ENCODE data around the gene AGPAT2. TPM values are rescaled to one million over a fixed set of nuclear protein-coding genes. Genes with fewer than 3 reads are reported as not detected.

AGPAT2 gene
- total and polyA plus RNA-seq, 9 donors = 11.3 to 22.2 (median 14.5) TPM

GRCh38 chr9:136728548-136729123, 41.4 kb upstream of the AGPAT2 start:
- DNase-seq = no peak
- H3K9me3 ChIP-seq (replicated peaks; ENCODE audit: control insufficient read depth, low read depth, low read length) = no peaks in the 10 kb centered on the region
- H3K27ac ChIP-seq (ENCODE audit: low read length) = no peak overlapping the region
- under 1% methylated on average over 50 of the region's 53 CpGs for WGBS (ENCODE audit: insufficient coverage)
- peaks cover 35% of the 10 kb centered on the region for H3K4me1 ChIP-seq (ENCODE audit: control insufficient read depth, insufficient read depth, low read length)
- H3K36me3 ChIP-seq (ENCODE audit: control insufficient read depth, insufficient read depth, low read length) = peaks cover 31% of the 10 kb centered on the region
- no peaks in the 10 kb centered on the region for H3K27me3 ChIP-seq (ENCODE audit: control insufficient read depth, insufficient read depth, low read length)
- H3K4me3 ChIP-seq (ENCODE audit: low read length) = peak overlapping the region; percentile 92

DNA sequence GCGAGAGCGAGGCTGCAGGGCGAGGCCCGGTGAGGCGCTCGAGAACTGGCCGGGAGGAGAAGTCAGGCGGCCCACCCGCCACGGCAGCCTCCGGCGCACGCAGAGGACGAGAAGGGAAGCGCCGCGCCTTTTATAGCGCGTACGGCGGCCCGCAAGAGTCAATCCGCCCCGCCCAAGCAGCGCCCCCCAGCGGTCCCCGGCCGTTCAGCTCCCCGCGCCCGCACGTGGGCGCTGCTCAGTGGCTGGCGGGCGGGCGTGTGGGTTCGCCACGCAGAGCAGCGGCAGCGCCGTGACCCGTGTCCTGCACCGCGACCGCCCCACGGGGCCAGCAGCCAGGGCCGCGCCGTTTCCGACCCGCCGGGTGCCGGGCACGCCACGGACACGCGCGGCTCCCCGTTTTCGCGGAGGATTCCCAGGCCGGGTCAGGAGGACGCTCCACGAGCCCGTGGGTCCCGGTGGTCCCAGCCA, 40.9 kb upstream of the AGPAT2 start:
- Histone ChIP-seq H3K4me1 (ENCODE audit: control insufficient read depth, insufficient read depth, low read length) (peaks cover 35% of the 10 kb centered on the region), H3K9me3 (replicated peaks; ENCODE audit: control insufficient read depth, low read depth, low read length) (no peaks in the 10 kb centered on the region), H3K27me3 (ENCODE audit: control insufficient read depth, insufficient read depth, low read length) (no peaks in the 10 kb centered on the region), H3K4me3 (ENCODE audit: low read length) (peak overlapping the region; percentile 92), H3K27ac (ENCODE audit: low read length) (no peak overlapping the region), H3K36me3 (ENCODE audit: control insufficient read depth, insufficient read depth, low read length) (peaks cover 37% of the 10 kb centered on the region)
- under 1% methylated on average over 66 of the region's 66 CpGs for WGBS (ENCODE audit: insufficient coverage)
- peak; percentile 95 for DNase-seq

GRCh38 chr9:136726631-136727191, 39.5 kb upstream of the AGPAT2 start:
- 47% methylated on average over 4 of the region's 18 CpGs for WGBS (ENCODE audit: insufficient coverage)
- Histone ChIP-seq H3K27ac (ENCODE audit: low read length) (no peak overlapping the region), H3K36me3 (ENCODE audit: control insufficient read depth, insufficient read depth, low read length) (peaks cover 51% of the 10 kb centered on the region), H3K27me3 (ENCODE audit: control insufficient read depth, insufficient read depth, low read length) (no peaks in the 10 kb centered on the region), H3K4me3 (ENCODE audit: low read length) (peak overlapping the region; percentile 92), H3K9me3 (replicated peaks; ENCODE audit: control insufficient read depth, low read depth, low read length) (no peaks in the 10 kb centered on the region), H3K4me1 (ENCODE audit: control insufficient read depth, insufficient read depth, low read length) (peaks cover 44% of the 10 kb centered on the region)
- no peak for DNase-seq

DNA sequence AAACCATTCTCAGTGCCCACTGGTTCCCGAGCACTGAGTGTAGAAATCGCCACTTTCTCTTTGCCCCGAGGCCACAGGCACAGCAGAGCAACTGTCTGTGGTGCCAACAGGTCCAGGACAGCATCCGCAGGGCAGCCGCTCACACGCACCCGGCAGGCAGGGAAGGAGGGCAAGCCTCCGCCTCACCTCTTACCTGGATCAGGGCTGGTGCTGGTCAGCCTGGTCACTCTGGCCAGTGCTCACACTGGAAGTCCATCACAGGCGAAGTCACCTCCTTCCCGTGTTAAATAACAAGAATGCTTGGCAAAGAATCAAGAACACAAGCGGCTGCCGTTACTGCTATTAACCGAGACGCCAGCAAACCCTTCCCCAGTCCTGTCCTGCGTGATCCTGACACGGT, 38.9 kb upstream of the AGPAT2 start:
- DNase-seq = no peak
- Histone ChIP-seq H3K27ac (ENCODE audit: low read length) (no peak overlapping the region), H3K9me3 (replicated peaks; ENCODE audit: control insufficient read depth, low read depth, low read length) (no peaks in the 10 kb centered on the region), H3K4me3 (ENCODE audit: low read length) (no peak overlapping the region), H3K4me1 (ENCODE audit: control insufficient read depth, insufficient read depth, low read length) (peaks cover 50% of the 10 kb centered on the region), H3K27me3 (ENCODE audit: control insufficient read depth, insufficient read depth, low read length) (no peaks in the 10 kb centered on the region), H3K36me3 (ENCODE audit: control insufficient read depth, insufficient read depth, low read length) (peaks cover 57% of the 10 kb centered on the region)
- WGBS (ENCODE audit: insufficient coverage) = 59% methylated on average over 16 of the region's 16 CpGs

DNA sequence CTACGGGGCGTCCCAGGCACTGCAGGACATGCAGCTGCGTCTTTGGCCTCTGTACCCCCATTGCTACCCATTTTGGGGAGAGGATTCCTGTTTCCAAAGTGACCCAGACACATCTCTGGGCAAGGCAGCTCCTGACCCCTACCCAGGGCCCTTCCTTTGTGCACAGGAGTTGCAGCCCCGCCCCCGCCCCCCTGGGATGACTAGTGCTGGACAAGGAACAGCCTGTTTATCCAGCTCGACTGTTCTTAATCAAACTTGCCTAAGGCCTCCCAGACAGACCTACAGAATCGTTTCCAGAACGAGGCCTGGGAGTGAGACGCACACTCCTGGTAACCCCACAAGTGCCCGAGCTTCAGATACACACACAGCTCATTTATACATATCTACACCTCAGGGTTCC, 38.4 kb upstream of the AGPAT2 start:
- peaks cover 60% of the 10 kb centered on the region for H3K36me3 ChIP-seq (ENCODE audit: control insufficient read depth, insufficient read depth, low read length)
- DNase-seq = no peak
- H3K27ac ChIP-seq (ENCODE audit: low read length) = no peak overlapping the region
- H3K9me3 ChIP-seq (replicated peaks; ENCODE audit: control insufficient read depth, low read depth, low read length) = no peaks in the 10 kb centered on the region
- no peak overlapping the region for H3K4me3 ChIP-seq (ENCODE audit: low read length)
- peaks cover 55% of the 10 kb centered on the region for H3K4me1 ChIP-seq (ENCODE audit: control insufficient read depth, insufficient read depth, low read length)
- 50% methylated on average over 10 of the region's 10 CpGs for WGBS (ENCODE audit: insufficient coverage)
- no peaks in the 10 kb centered on the region for H3K27me3 ChIP-seq (ENCODE audit: control insufficient read depth, insufficient read depth, low read length)

GRCh38 chr9:136724772-136725171, 37.5 kb upstream of the AGPAT2 start:
- Histone ChIP-seq H3K4me3 (ENCODE audit: low read length) (no peak overlapping the region), H3K36me3 (ENCODE audit: control insufficient read depth, insufficient read depth, low read length) (peaks cover 63% of the 10 kb centered on the region), H3K4me1 (ENCODE audit: control insufficient read depth, insufficient read depth, low read length) (peaks cover 64% of the 10 kb centered on the region), H3K27me3 (ENCODE audit: control insufficient read depth, insufficient read depth, low read length) (no peaks in the 10 kb centered on the region), H3K27ac (ENCODE audit: low read length) (no peak overlapping the region), H3K9me3 (replicated peaks; ENCODE audit: control insufficient read depth, low read depth, low read length) (no peaks in the 10 kb centered on the region)
- DNase-seq = no peak
- no CpG with 5 or more reads among the region's 7 CpGs for WGBS (ENCODE audit: insufficient coverage)

DNA sequence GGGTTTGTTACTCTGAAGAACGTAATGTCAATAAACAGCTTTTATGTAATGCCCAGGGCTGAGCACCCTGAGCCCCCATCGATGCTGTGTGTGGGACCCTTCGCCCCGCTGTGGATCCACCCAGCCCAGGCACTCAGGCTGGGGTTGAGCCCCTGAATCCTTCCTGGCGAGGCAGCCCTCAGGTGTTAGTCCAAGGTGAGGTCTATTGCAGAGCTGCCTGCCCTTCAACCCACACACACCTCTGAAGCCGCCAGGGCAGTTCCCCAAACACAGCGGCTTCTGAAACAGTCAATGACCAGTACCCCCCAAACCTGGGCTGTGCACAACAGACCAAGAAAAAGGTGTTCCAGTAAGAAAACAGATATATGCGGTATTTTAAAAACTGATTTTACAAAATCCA, 36.7 kb upstream of the AGPAT2 start:
- Histone ChIP-seq H3K4me1 (ENCODE audit: control insufficient read depth, insufficient read depth, low read length) (peaks cover 65% of the 10 kb centered on the region), H3K9me3 (replicated peaks; ENCODE audit: control insufficient read depth, low read depth, low read length) (no peaks in the 10 kb centered on the region), H3K36me3 (ENCODE audit: control insufficient read depth, insufficient read depth, low read length) (peaks cover 63% of the 10 kb centered on the region), H3K4me3 (ENCODE audit: low read length) (no peak overlapping the region), H3K27me3 (ENCODE audit: control insufficient read depth, insufficient read depth, low read length) (no peaks in the 10 kb centered on the region), H3K27ac (ENCODE audit: low read length) (no peak overlapping the region)
- DNase-seq = no peak
- WGBS (ENCODE audit: insufficient coverage) = 88% methylated on average over 5 of the region's 8 CpGs

- 88% methylated on average over 31 of the region's 32 CpGs for WGBS (ENCODE audit: insufficient coverage)
- H3K36me3 ChIP-seq (ENCODE audit: control insufficient read depth, insufficient read depth, low read length) = peaks cover 63% of the 10 kb centered on the region
- no peak for DNase-seq
Measured at GRCh38 chr9:136723362-136723976, 36.2 kb upstream of the AGPAT2 start.

GRCh38 chr9:136722969-136723356, 35.7 kb upstream of the AGPAT2 start:
- WGBS (ENCODE audit: insufficient coverage) = 75% methylated on average over 22 of the region's 24 CpGs
- DNase-seq = no peak
- Histone ChIP-seq H3K4me3 (ENCODE audit: low read length) (no peak overlapping the region), H3K27me3 (ENCODE audit: control insufficient read depth, insufficient read depth, low read length) (no peaks in the 10 kb centered on the region), H3K27ac (ENCODE audit: low read length) (no peak overlapping the region), H3K36me3 (ENCODE audit: control insufficient read depth, insufficient read depth, low read length) (peaks cover 63% of the 10 kb centered on the region), H3K9me3 (replicated peaks; ENCODE audit: control insufficient read depth, low read depth, low read length) (no peaks in the 10 kb centered on the region), H3K4me1 (ENCODE audit: control insufficient read depth, insufficient read depth, low read length) (peaks cover 59% of the 10 kb centered on the region)

More at GRCh38 chr9:136723362-136723976, 36.2 kb upstream of the AGPAT2 start:
- Histone ChIP-seq H3K4me1 (ENCODE audit: control insufficient read depth, insufficient read depth, low read length) (peaks cover 61% of the 10 kb centered on the region), H3K27me3 (ENCODE audit: control insufficient read depth, insufficient read depth, low read length) (no peaks in the 10 kb centered on the region), H3K9me3 (replicated peaks; ENCODE audit: control insufficient read depth, low read depth, low read length) (no peaks in the 10 kb centered on the region), H3K27ac (ENCODE audit: low read length) (no peak overlapping the region), H3K4me3 (ENCODE audit: low read length) (no peak overlapping the region)

DNA sequence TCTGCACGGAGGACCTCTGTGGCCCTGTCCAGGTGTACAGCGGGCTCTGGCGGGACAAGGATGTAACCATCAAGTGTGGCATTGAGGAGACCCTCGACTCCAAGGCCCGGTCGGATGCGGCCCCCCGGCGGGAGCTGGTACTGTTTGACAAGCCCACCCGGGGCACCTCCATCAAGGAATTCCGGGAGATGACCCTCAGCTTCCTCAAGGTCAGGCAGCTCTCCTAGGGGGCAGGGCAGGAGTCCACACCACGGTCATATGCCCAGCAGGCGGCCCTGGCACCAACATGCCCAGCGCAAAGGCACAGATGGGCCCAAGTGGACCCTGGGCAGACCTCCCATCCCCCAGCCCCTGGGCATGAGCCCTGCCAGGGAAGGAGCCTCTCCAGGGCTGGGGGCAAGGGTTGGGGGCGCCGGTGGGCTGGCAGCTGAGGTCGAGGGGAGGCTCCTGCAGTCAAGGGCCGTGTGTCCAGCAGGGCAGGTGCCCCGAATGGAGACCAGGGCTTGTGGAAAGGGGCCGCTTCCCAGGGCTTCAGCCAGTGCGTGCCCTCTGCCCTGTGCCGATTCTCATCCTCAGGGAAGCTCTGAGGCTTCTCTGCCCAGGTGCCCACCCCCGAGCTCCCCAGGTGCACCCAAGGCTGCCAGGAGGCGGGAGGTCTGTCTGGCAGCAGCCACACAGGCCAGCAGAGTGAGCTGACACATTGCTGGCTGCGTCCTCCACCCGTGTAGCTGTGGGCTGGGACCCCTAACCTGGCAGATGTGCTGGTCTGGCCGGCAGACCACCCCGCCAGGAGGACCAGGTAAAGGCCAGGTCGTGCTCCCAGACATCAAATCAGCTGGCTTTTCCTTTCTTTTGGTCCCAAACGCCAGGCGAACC, 35.1 kb upstream of the AGPAT2 start:
- no peak for DNase-seq
- Histone ChIP-seq H3K4me3 (ENCODE audit: low read length) (no peak overlapping the region), H3K27ac (ENCODE audit: low read length) (peak overlapping the region; percentile 3), H3K9me3 (replicated peaks; ENCODE audit: control insufficient read depth, low read depth, low read length) (no peaks in the 10 kb centered on the region), H3K27me3 (ENCODE audit: control insufficient read depth, insufficient read depth, low read length) (no peaks in the 10 kb centered on the region), H3K4me1 (ENCODE audit: control insufficient read depth, insufficient read depth, low read length) (peaks cover 56% of the 10 kb centered on the region), H3K36me3 (ENCODE audit: control insufficient read depth, insufficient read depth, low read length) (peaks cover 63% of the 10 kb centered on the region)
- 80% methylated on average over 30 of the region's 31 CpGs for WGBS (ENCODE audit: insufficient coverage)

Data from muscle of leg (tissue), 11 donors.